Measurements from ENCODE around the gene LHFPL3.

Gene LHFPL3

GRCh38 chr7:104664648-104665047 lies 336.2 kb downstream of the LHFPL3 start:
- no peak overlapping the region for H3K27ac ChIP-seq (ENCODE audit: low read length)
- no peaks in the 10 kb centered on the region for H3K79me2 ChIP-seq (ENCODE audit: insufficient read depth, low read length)
- H3K36me3 ChIP-seq (ENCODE audit: insufficient read depth, low read length), result no peaks in the 10 kb centered on the region
- TF ChIP-seq EZH2 (IDR thresholded peaks at IDR 0.05; ENCODE audit: borderline replicate concordance, low read depth, low read length, severe bottlenecking) (no peak), CTCF (IDR thresholded peaks at IDR 0.05; ENCODE audit: borderline replicate concordance, extremely low read depth, low read length, poor library complexity, severe bottlenecking) (no peak)
- H3K4me2 ChIP-seq (ENCODE audit: insufficient read depth, low read length), result no peak overlapping the region
- no peak for ATAC-seq (ENCODE audit: insufficient read depth, low read depth)
- no peaks in the 10 kb centered on the region for H4K20me1 ChIP-seq (ENCODE audit: insufficient read depth, low read length)
- peaks cover 2% of the 10 kb centered on the region for H3K27me3 ChIP-seq (ENCODE audit: insufficient read depth, low read length, poor library complexity)
- DNase-seq, result no peak
- H3K9me3 ChIP-seq (ENCODE audit: insufficient read depth, low read length, severe bottlenecking), result no peaks in the 10 kb centered on the region
- H2AFZ ChIP-seq (ENCODE audit: low read depth, low read length), result no peak overlapping the region
- H3K9ac ChIP-seq (ENCODE audit: low read depth, low read length), result no peak overlapping the region
- no peak overlapping the region for H3K4me3 ChIP-seq (ENCODE audit: low read depth in 1 of 2, low read length in 2 of 2)
- H3K4me1 ChIP-seq (ENCODE audit: insufficient read depth, low read length), result no peaks in the 10 kb centered on the region

GRCh38 chr7:104677587-104677986 lies 349.2 kb downstream of the LHFPL3 start:
- ATAC-seq (ENCODE audit: insufficient read depth, low read depth) (no peak), DNase-seq (no peak)
- Histone ChIP-seq H3K9me3 (ENCODE audit: insufficient read depth, low read length, severe bottlenecking) (no peaks in the 10 kb centered on the region), H3K4me3 (ENCODE audit: low read depth in 1 of 2, low read length in 2 of 2) (no peak overlapping the region), H3K4me1 (ENCODE audit: insufficient read depth, low read length) (no peaks in the 10 kb centered on the region), H3K36me3 (ENCODE audit: insufficient read depth, low read length) (no peaks in the 10 kb centered on the region), H3K27me3 (ENCODE audit: insufficient read depth, low read length, poor library complexity) (peaks cover 9% of the 10 kb centered on the region), H2AFZ (ENCODE audit: low read depth, low read length) (no peak overlapping the region), H3K4me2 (ENCODE audit: insufficient read depth, low read length) (no peak overlapping the region), H4K20me1 (ENCODE audit: insufficient read depth, low read length) (no peaks in the 10 kb centered on the region), H3K79me2 (ENCODE audit: insufficient read depth, low read length) (no peaks in the 10 kb centered on the region), H3K27ac (ENCODE audit: low read length) (no peak overlapping the region), H3K9ac (ENCODE audit: low read depth, low read length) (no peak overlapping the region)
- TF ChIP-seq CTCF (IDR thresholded peaks at IDR 0.05; ENCODE audit: borderline replicate concordance, extremely low read depth, low read length, poor library complexity, severe bottlenecking), result no peak
- TF ChIP-seq EZH2 (IDR thresholded peaks at IDR 0.05; ENCODE audit: borderline replicate concordance, low read depth, low read length, severe bottlenecking), result no peak

GRCh38 chr7:104679085-104679484 lies 350.7 kb downstream of the LHFPL3 start:
- Histone ChIP-seq H3K4me2 (ENCODE audit: insufficient read depth, low read length) (no peak overlapping the region), H3K27me3 (ENCODE audit: insufficient read depth, low read length, poor library complexity) (peaks cover 9% of the 10 kb centered on the region), H4K20me1 (ENCODE audit: insufficient read depth, low read length) (no peaks in the 10 kb centered on the region), H2AFZ (ENCODE audit: low read depth, low read length) (no peak overlapping the region), H3K36me3 (ENCODE audit: insufficient read depth, low read length) (no peaks in the 10 kb centered on the region), H3K9me3 (ENCODE audit: insufficient read depth, low read length, severe bottlenecking) (no peaks in the 10 kb centered on the region), H3K4me1 (ENCODE audit: insufficient read depth, low read length) (no peaks in the 10 kb centered on the region), H3K27ac (ENCODE audit: low read length) (no peak overlapping the region), H3K9ac (ENCODE audit: low read depth, low read length) (no peak overlapping the region), H3K79me2 (ENCODE audit: insufficient read depth, low read length) (no peaks in the 10 kb centered on the region), H3K4me3 (ENCODE audit: low read depth in 1 of 2, low read length in 2 of 2) (no peak overlapping the region)
- TF ChIP-seq CTCF (IDR thresholded peaks at IDR 0.05; ENCODE audit: borderline replicate concordance, extremely low read depth, low read length, poor library complexity, severe bottlenecking) (no peak), EZH2 (IDR thresholded peaks at IDR 0.05; ENCODE audit: borderline replicate concordance, low read depth, low read length, severe bottlenecking) (no peak)
- no peak for DNase-seq
- no peak for ATAC-seq (ENCODE audit: insufficient read depth, low read depth)

GRCh38 chr7:104686286-104686685 lies 357.9 kb downstream of the LHFPL3 start:
- no peak for ATAC-seq (ENCODE audit: insufficient read depth, low read depth)
- no peaks in the 10 kb centered on the region for H3K36me3 ChIP-seq (ENCODE audit: insufficient read depth, low read length)
- no peak overlapping the region for H3K9ac ChIP-seq (ENCODE audit: low read depth, low read length)

More at GRCh38 chr7:104686286-104686685, 357.9 kb downstream of the LHFPL3 start:
- Histone ChIP-seq H3K4me1 (ENCODE audit: insufficient read depth, low read length) (no peaks in the 10 kb centered on the region), H3K4me3 (ENCODE audit: low read depth in 1 of 2, low read length in 2 of 2) (no peak overlapping the region), H3K79me2 (ENCODE audit: insufficient read depth, low read length) (no peaks in the 10 kb centered on the region), H3K4me2 (ENCODE audit: insufficient read depth, low read length) (no peak overlapping the region), H2AFZ (ENCODE audit: low read depth, low read length) (no peak overlapping the region), H3K27ac (ENCODE audit: low read length) (no peak overlapping the region), H4K20me1 (ENCODE audit: insufficient read depth, low read length) (no peaks in the 10 kb centered on the region), H3K9me3 (ENCODE audit: insufficient read depth, low read length, severe bottlenecking) (no peaks in the 10 kb centered on the region), H3K27me3 (ENCODE audit: insufficient read depth, low read length, poor library complexity) (peaks cover 9% of the 10 kb centered on the region)
- no peak for TF ChIP-seq EZH2 (IDR thresholded peaks at IDR 0.05; ENCODE audit: borderline replicate concordance, low read depth, low read length, severe bottlenecking)
- DNase-seq, result no peak
